CD4-positive, alpha-beta T cell treated with Interleukin-17A for 4 hours (primary cell): ENCODE measurements around the gene PTPRR.
A peak's percentile ranks its signal among the peaks of the same experiment; 100 is the strongest.
"Not testable (repeated sequence)": the region's sequence is repeated elsewhere in the genome, so short reads cannot be mapped to it uniquely, and the experiment has no call there.

ENCODE experiments used
- DNase-seq: peaks from one replicate; pipeline ENCODE4 v3.0.0-alpha.2; 2020; ENCODE audit warnings: mixed read lengths

Gene PTPRR

GRCh38 chr12:70741256-70741655 is 179.3 kb downstream of the PTPRR start:
- no peak for DNase-seq

GRCh38 chr12:70739756-70740155 is 180.8 kb downstream of the PTPRR start:
- DNase-seq = no peak

- DNase-seq = no peak
Measured at GRCh38 chr12:70736351-70737133, 184.0 kb downstream of the PTPRR start.

- not testable (repeated sequence) for DNase-seq
Measured at GRCh38 chr12:70735197-70735596, 185.3 kb downstream of the PTPRR start.

DNA sequence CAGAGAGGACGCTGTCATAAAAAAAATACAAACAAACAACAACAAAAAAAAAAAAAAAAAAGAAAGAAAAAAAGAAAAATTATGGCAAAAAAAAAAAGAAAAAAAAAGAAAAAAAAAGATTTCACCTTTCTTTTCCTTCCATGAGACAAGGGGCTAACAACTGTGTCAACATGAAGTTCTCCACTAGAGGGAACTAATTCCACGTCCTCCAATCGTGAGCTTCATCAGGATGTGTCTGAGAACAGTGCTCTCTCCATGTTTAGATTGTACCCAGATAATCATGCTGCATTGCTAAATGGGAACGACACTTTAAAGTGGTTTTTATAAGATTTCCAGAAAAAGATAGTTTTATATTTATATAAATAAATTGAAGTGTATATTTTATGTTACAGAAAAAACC is 187.2 kb downstream of the PTPRR start:
- no peak for DNase-seq

- no peak for DNase-seq
Measured at GRCh38 chr12:70732287-70732686, 188.3 kb downstream of the PTPRR start.

GRCh38 chr12:70730675-70731180 is 189.8 kb downstream of the PTPRR start:
- no peak for DNase-seq

DNA sequence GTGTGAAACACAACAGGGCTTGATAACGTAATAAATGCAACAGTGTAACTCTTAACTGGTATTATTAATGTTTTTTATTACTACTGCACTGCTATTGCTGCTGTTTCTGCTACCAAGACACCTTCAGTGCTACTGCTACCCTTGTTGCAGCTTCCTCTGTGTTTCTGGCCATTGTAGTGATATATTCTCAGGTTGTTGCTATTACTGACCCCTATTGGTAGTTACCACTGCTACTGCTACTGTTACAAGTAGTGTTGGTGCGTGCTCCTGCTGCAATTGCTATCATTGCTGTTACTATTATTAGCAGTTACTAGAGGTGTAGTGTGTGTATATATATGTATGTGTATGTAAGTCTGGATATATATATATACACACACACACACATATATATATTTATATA is 196.1 kb downstream of the PTPRR start:
- no peak for DNase-seq

DNA sequence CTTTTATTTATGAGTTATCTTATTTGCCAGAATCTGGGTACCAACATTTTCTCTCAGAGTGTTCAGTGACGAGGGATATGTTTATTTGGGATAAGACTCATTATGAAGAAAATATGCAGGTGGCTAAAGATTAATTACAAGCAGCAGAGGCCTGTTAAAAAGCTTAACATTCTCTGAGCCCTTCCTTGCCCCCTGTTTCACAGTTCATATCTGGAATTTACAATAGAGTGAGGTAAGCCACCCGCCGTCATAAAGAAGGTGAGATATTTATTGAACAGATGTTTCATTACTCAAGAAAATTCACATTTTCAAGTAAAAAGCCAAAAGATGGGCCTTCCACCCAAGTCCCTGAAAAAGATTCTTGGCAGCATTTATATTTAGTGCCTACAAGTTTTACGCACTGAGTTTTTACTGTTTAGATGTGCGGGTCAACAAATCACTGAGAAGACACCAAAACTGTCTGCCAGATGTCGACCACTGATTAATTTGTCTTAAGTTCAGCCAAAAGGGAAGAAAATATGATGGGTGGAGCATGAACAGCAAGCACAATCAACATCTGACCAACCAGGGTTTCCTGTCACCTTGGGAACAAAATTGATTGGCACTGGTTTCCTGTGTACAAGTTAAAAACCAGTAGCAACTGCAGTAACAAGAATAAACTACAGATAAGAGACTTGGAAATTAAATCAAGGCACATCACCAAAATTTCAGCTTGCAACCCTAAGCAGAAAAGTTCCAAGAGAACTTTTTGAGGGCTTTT is 197.8 kb downstream of the PTPRR start:
- no peak for DNase-seq

DNA sequence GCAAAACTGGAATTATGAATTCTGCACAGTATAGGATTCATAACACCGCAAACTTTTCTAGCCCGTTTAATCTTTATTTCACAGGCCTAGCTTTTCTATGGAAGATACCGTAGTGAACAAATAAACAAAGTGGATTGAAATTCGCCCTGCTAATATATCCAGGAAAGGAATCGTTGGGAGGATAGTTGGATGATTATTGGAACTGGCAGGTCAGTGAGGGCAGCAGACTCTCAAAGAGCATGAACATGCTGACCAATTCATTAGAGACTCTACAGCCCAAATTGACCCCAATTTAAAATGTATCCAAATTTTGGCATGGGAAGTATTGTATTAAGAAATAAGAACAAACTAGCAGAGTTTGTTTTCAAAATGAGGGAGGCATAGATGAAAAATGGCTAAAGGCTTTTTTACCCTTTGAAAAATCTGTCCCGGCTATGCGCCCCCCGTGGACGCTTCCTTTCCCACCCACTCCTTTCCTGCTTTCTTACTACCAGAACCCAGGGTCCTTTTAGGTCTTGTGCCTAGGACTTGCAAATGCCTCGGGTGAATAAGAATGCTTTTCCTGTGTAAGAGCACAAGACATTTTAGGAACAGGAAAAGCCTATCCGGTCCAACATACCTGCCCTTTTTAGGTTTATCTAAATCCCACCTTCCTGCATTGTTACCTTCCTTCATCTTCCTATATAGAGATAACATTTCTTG is 198.7 kb downstream of the PTPRR start:
- no peak for DNase-seq

DNA sequence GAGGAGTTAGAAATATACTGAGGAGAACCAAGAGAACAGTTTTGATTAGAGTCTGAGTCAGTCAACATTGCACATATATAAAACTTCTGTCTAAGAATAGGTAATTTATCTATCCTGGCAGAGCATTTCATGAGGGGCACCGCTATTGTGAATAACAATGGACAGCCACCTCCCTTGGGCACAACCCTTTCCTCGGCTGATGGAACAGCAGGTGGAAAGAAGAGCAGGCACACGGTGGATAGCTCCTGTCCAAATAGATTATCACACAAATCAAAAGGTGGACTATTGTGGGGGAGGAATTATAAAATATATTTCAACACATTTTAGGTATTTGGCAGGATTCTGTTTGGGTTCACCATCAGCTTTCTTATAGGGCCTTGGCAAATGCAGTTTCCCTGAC is 199.3 kb downstream of the PTPRR start:
- no peak for DNase-seq

DNA sequence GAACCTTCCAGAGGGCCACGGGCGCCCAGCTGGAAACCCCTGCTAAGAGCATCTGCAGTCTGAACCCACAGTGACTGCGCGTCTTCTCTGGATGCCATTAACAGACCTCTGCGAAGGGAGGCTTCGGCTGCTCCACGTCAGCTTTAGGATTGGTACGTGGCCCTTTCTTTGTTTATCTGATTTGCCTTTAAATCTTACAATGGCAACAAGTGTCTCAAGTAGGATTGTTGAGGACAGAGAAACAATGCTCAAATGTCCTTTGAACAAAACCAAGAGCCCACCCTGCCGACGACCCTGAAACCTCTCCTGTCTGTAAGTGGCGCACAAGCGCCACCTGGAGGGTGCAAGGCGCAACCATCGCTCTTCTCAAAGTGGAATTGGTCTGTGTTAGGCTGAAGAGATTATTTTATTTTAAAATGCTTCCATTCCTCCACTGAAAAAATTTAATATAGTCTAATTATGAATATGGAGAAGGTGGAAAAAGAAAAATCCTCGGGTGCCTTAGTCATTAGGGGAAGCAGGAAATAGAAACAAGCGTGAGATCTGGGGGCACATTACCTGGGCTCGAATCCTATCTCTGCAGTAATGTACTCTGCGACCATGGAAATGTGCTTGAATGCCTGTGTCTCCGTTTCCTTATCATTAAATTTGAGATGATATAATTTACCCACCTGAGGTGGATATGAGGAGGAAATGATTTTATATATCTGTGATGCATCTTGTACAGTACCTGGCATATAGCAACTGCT is 200.7 kb downstream of the PTPRR start:
- DNase-seq = peak; percentile 34

DNA sequence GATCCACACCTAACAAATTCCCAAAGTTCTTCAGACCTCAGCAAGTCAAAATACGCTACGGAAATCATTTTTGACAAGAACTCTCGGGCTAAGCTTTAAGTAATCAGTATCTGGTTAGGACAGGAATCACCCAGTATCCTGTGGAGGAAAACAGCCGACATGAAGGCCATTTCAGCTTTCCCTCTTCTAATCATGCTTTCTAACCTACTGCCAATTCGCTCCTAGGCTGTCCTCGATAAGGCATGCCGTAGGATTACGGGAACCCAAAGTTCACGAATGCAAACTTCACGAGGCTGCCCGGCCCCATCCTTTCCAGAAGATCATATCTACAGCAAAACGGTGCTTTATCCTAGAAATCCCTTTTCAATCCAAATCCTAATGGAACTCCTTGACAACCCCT is 201.5 kb downstream of the PTPRR start:
- DNase-seq = no peak

GRCh38 chr12:70711831-70712230 is 208.7 kb downstream of the PTPRR start:
- no peak for DNase-seq

DNA sequence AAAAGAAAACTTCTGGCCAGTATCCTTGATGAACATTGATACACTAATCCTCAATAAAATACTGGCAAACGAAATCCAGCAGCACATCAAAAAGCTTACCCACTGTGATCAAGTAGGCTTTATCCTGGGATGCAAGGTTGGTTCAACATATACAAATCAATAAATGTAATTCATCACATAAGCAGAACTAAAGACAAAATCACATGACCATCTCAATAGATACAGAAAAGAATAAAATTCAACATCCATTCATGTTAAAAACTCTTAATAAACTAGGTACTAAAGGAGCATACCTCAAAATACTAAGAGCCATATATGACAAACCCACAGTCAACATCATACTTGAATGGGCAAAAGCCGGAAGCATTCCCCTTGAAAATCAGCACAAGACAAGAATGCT is 211.5 kb downstream of the PTPRR start:
- DNase-seq = no peak

DNA sequence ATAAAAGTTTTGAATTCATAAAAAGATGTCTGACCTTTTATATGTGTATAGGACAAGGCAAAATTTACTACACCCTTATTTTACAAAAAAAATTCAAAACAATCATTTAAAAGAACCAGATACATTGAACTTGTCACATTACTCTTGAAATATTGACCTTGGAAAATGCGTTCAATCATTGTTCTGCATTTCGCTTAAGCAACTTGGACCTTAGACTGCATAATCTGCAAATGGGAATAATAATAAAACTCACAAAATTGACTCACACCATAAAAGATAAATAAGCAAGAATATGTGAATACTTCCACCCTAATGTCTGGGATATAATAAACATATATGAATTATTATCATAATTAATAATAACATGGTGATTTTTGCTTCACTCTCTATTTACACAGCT is 213.9 kb downstream of the PTPRR start:
- no peak for DNase-seq

DNA sequence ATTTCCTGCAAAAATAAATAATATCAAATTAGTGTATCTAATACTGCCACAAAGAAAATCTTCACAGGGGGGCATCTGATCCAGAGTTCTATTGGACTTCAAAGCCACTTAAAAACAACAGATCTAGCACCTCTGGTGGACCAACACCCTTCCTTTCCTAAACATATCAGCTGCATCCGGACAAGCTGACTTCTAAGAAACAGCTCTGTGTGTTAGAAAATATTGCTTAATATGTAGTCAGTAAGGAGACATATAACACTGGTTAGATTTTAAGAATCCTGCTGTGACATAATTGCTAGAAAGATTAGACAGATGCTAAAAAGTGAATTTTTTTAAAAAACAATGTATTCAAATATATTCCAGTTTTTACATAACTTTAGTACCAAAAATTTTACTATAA is 222.2 kb downstream of the PTPRR start:
- no peak for DNase-seq

DNA sequence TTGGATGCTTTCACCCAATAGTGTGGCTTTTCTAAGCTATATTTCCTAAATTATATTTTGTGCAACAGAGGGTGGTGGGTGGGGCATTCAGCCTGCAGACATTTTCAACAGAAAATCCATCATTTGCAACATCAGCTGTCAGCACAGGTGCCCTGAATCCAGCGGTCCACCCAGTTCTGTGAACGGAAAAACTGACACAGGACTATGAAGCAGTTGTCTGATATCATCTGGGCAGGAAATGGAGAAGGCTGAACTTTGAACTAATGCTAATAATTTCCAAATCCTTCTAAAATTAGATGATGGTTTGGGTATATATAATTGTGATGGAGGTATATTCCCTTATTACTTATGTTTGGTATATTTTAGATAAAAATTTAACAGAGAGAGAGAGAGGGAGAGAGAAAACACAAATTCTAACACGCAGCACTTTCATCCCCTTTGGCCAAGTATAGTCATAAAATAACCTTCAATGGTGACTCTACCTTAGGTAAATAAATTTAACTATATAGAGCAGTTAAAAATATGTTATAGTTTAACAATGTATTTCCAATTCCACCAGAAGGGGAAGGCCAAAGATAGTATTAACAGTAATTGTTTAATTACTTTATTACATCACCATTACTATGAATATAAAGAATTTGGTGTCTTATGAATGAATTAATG is 225.0 kb downstream of the PTPRR start:
- no peak for DNase-seq

DNA sequence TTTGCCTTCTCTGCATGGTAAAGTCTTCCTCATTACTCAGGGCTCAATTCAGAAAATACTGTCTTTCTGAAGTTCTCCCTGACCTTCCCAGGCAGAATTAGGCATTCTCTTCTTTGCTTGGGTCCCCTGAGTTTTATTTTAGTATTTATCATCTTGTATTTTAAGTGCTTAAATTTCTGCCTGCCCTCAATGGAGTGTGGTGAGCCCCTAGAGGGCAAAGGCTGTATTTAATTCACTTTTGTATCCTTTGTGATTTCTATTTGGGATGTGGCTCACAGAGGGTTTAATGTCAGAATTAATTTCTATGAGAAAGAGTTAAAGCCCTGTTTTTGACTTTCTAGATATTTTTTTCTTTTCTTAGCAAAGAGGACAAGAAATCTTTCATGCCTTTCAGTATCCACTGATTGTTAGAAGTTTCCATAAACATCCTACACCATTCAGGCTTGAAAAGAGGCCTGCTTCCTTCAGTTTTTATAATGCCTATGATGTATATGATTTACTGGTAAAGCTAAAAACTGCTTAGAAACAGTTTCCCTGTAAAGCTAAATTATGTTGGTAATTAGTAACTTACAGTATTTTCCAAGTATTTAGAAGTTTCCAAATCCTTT is 227.8 kb downstream of the PTPRR start:
- no peak for DNase-seq

- DNase-seq = no peak
Measured at GRCh38 chr12:70691018-70691672, 229.4 kb downstream of the PTPRR start.

- no peak for DNase-seq
Measured at GRCh38 chr12:70686907-70687306, 233.6 kb downstream of the PTPRR start.
